HEK293 (cell line): ENCODE results near the gene ISM2.
"Not testable (repeated sequence)": the region's sequence is repeated elsewhere in the genome, so short reads cannot be mapped to it uniquely, and the experiment has no call there.

Source experiments
- CTCF ChIA-PET: fragments of 350-600 bp; formaldehyde crosslinking; extraction: SDS; loops from one replicate; lab custom pipeline; 2021; ENCODE audit warnings: antibody characterized with exemption; lab: Yijun Ruan, JAX
- POLR2A ChIA-PET: fragments of 300-600 bp; formaldehyde crosslinking; extraction: SDS; loops from one replicate; lab custom pipeline; 2020; ENCODE audit warnings: antibody characterized with exemption, inconsistent platforms; lab: Yijun Ruan, JAX
- H3K27ac ChIP-seq: fragments of 200-500 bp; sonication (Bioruptor generic); 2 replicates; pipeline ENCODE4 v1.5.1; 2014; ENCODE audit warnings: low read depth, low read length, control low read depth, inconsistent platforms; ENCODE audit errors: extremely low read depth
- H3K36me3 ChIP-seq, 2 experiments: fragments of 200-500 bp in 1 of 2; sonication (Bioruptor generic) in 1 of 2; 1 replicate in 1 of 2; 2 replicates in 1 of 2; pipeline ENCODE4 v1.5.1; 2014 to 2017; ENCODE audit warnings: inconsistent platforms in 2 of 2, low read length in 2 of 2; ENCODE audit not compliant: control insufficient read depth in 2 of 2, insufficient read depth in 1 of 2
- H3K4me1 ChIP-seq: fragments of 200-500 bp; sonication (Bioruptor generic); 2 replicates; pipeline ENCODE4 v1.5.1; 2014; ENCODE audit warnings: mild to moderate bottlenecking, low read length, inconsistent platforms; ENCODE audit not compliant: control insufficient read depth, insufficient read depth
- H3K4me3 ChIP-seq: 2 replicates; pipeline ENCODE4 v1.5.1; 2011; ENCODE audit warnings: low read depth, mild to moderate bottlenecking, control low read depth, low read length, moderate library complexity
- H3K9me3 ChIP-seq: fragments of 200-500 bp; sonication (Bioruptor generic); 2 replicates; pipeline ENCODE4 v1.5.1; 2014; ENCODE audit warnings: low read depth, low read length, inconsistent platforms; ENCODE audit not compliant: control insufficient read depth, insufficient read depth
- BCL11A ChIP-seq: fragments of 450-650 bp; formaldehyde crosslinking; IDR thresholded peaks from 2 replicates; pipeline ENCODE4 v1.5.1; 2016; ENCODE audit warnings: low read depth, missing biosample characterization, missing genetic modification characterization
- FEZF1 ChIP-seq: fragments of 450-650 bp; formaldehyde crosslinking; IDR thresholded peaks from 2 replicates; pipeline ENCODE4 v1.5.1; 2016; ENCODE audit warnings: missing biosample characterization, missing genetic modification characterization
- HOXA7 ChIP-seq: sonication (generic); formaldehyde crosslinking; IDR thresholded peaks from 2 replicates; pipeline ENCODE4 v1.8.1; 2022; ENCODE audit warnings: missing genetic modification reagents, borderline replicate concordance
- HOXD13 ChIP-seq: sonication (generic); formaldehyde crosslinking; IDR thresholded peaks from 2 replicates; pipeline ENCODE4 v1.8.0; 2022; ENCODE audit warnings: missing genetic modification reagents, borderline replicate concordance
- SP7 ChIP-seq: fragments of 450-650 bp; formaldehyde crosslinking; IDR thresholded peaks from 2 replicates; pipeline ENCODE4 v1.5.1; 2016; ENCODE audit warnings: missing biosample characterization, missing genetic modification characterization
- TCF7L2 ChIP-seq: IDR thresholded peaks from 2 replicates; pipeline ENCODE4 v1.6.1; 2011; ENCODE audit warnings: low read depth, mild to moderate bottlenecking, inconsistent platforms, low read length, moderate library complexity, borderline replicate concordance
- WT1 ChIP-seq: fragments of 450-650 bp; formaldehyde crosslinking; IDR thresholded peaks from 2 replicates; pipeline ENCODE4 v1.5.1; 2016; ENCODE audit warnings: missing biosample characterization, missing genetic modification characterization
- ZBTB17 ChIP-seq: fragments of 450-650 bp; formaldehyde crosslinking; IDR thresholded peaks from 2 replicates; pipeline ENCODE4 v1.5.1; 2016; ENCODE audit warnings: missing biosample characterization, missing genetic modification characterization
- ZFP3 ChIP-seq: fragments of 450-650 bp; formaldehyde crosslinking; IDR thresholded peaks from 2 replicates; pipeline ENCODE4 v1.5.1; 2016; ENCODE audit warnings: low read depth, missing biosample characterization, missing genetic modification characterization
- ZNF16 ChIP-seq: fragments of 450-650 bp; formaldehyde crosslinking; IDR thresholded peaks from 2 replicates; pipeline ENCODE4 v1.5.1; 2016; ENCODE audit warnings: low read depth, missing biosample characterization, missing genetic modification characterization
- ZNF292 ChIP-seq: fragments of 450-650 bp; formaldehyde crosslinking; IDR thresholded peaks from 2 replicates; pipeline ENCODE4 v1.5.1; 2016; ENCODE audit warnings: low read depth, missing biosample characterization, missing genetic modification characterization, borderline replicate concordance
- ZNF530 ChIP-seq: fragments of 450-650 bp; formaldehyde crosslinking; IDR thresholded peaks from 2 replicates; pipeline ENCODE4 v1.5.1; 2016; ENCODE audit warnings: low read depth, missing biosample characterization, missing genetic modification characterization
- ZNF571 ChIP-seq: fragments of 450-650 bp; formaldehyde crosslinking; IDR thresholded peaks from 2 replicates; pipeline ENCODE4 v1.5.0; 2017; ENCODE audit warnings: missing biosample characterization, missing genetic modification characterization
- ZNF654 ChIP-seq: fragments of 450-650 bp; formaldehyde crosslinking; IDR thresholded peaks from 2 replicates; pipeline ENCODE4 v1.5.1; 2016; ENCODE audit warnings: low read depth, missing biosample characterization, missing genetic modification characterization
- ZNF76 ChIP-seq: fragments of 450-650 bp; formaldehyde crosslinking; IDR thresholded peaks from 2 replicates; pipeline ENCODE4; 2016; ENCODE audit warnings: low read depth, missing biosample characterization, missing genetic modification characterization, borderline replicate concordance
- TF ChIP-seq, protein P1 (sequence below): fragments of 450-650 bp; formaldehyde crosslinking; conservative IDR thresholded peaks from 2 replicates; pipeline ENCODE4 v1.5.1; 2016; ENCODE audit warnings: low read depth, missing biosample characterization, missing genetic modification characterization
- TF ChIP-seq, protein P2 (sequence below): sonication (generic); formaldehyde crosslinking; IDR thresholded peaks from 2 replicates; pipeline ENCODE4 v1.8.1; 2022; ENCODE audit warnings: mild to moderate bottlenecking, moderate library complexity, missing genetic modification reagents
- TF ChIP-seq, protein P3 (sequence below): fragments of 450-650 bp; formaldehyde crosslinking; IDR thresholded peaks from 2 replicates; pipeline ENCODE4 v1.5.1; 2017; ENCODE audit warnings: missing biosample characterization, missing genetic modification characterization

Gene ISM2

DNA sequence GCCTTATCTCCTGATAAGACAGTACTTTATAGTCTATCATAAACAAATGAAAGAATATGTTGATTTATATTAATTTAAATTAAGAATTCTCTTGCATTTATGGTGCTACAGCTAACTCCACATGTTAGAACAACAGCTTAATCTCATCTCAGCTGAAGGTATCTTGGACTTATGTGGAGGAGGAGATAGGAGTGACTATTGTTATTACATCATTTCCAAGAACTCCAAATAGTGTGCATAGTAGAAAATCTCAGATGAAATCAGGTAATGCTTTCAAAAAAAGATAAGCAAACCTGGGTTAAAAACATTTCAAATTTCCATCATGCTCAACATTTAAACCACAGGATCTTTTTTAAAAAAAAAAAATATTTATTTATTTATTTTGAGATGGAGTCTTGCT, 31.3 kb upstream of the ISM2 start:
- Histone ChIP-seq H3K27ac (no peak overlapping the region), H3K4me1 (no peaks in the 10 kb centered on the region)
- POLR2A ChIA-PET, result no interaction called here
- CTCF ChIA-PET, result no interaction called here
- TF ChIP-seq ZFP3 (no peak), ZNF16 (tag by site-specific recombination) (no peak), ZNF571 (tag by site-specific recombination) (no peak), ZNF654 (tag by site-specific recombination) (no peak), ZNF530 (no peak), ZNF76 (tag by site-specific recombination) (no peak), ZBTB17 (tag by site-specific recombination) (no peak), HOXA7 (CRISPR knock-in tag) (no peak), FEZF1 (tag by site-specific recombination) (no peak), HOXD13 (CRISPR knock-in tag) (no peak)
- TF ChIP-seq, protein P1, sequence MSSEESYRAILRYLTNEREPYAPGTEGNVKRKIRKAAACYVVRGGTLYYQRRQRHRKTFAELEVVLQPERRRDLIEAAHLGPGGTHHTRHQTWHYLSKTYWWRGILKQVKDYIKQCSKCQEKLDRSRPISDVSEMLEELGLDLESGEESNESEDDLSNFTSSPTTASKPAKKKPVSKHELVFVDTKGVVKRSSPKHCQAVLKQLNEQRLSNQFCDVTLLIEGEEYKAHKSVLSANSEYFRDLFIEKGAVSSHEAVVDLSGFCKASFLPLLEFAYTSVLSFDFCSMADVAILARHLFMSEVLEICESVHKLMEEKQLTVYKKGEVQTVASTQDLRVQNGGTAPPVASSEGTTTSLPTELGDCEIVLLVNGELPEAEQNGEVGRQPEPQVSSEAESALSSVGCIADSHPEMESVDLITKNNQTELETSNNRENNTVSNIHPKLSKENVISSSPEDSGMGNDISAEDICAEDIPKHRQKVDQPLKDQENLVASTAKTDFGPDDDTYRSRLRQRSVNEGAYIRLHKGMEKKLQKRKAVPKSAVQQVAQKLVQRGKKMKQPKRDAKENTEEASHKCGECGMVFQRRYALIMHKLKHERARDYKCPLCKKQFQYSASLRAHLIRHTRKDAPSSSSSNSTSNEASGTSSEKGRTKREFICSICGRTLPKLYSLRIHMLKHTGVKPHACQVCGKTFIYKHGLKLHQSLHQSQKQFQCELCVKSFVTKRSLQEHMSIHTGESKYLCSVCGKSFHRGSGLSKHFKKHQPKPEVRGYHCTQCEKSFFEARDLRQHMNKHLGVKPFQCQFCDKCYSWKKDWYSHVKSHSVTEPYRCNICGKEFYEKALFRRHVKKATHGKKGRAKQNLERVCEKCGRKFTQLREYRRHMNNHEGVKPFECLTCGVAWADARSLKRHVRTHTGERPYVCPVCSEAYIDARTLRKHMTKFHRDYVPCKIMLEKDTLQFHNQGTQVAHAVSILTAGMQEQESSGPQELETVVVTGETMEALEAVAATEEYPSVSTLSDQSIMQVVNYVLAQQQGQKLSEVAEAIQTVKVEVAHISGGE (tag by site-specific recombination), result no peak
- TF ChIP-seq, protein P2, sequence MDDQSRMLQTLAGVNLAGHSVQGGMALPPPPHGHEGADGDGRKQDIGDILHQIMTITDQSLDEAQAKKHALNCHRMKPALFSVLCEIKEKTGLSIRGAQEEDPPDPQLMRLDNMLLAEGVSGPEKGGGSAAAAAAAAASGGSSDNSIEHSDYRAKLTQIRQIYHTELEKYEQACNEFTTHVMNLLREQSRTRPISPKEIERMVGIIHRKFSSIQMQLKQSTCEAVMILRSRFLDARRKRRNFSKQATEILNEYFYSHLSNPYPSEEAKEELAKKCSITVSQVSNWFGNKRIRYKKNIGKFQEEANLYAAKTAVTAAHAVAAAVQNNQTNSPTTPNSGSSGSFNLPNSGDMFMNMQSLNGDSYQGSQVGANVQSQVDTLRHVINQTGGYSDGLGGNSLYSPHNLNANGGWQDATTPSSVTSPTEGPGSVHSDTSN (CRISPR knock-in tag), result no peak
- TF ChIP-seq, all 188 proteins: peak for 0
- Histone ChIP-seq H3K9me3 (no peaks in the 10 kb centered on the region), H3K4me3 (no peak overlapping the region), H3K36me3 (peaks cover 0 to 4% of the 10 kb centered on the region in 2 experiments; a peak in 1 of 3 replicates)

DNA sequence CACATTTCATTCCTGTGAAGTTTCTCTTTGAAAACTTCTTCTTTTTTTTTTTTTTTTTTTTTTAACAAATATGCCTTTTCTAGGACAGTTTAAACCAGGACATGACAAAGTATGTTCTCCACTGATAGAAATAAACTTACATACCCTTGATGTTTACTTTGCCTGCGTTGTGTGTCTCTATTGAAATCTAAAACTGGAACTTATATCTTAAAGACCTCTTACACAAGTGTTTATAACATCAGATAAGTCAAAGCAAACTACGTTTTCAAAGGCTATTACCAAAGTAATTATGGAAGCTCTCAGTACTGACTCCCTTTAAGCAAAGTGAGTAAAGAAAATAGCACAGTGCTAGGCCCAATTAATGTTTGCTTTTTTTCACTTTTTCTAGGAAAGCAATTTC, 30.6 kb upstream of the ISM2 start:
- no peaks in the 10 kb centered on the region for H3K9me3 ChIP-seq
- H3K27ac ChIP-seq, result no peak overlapping the region
- H3K4me3 ChIP-seq, result no peak overlapping the region
- TF ChIP-seq WT1, result 0 out of 2 replicates have a peak, but pooled peaks have one; percentile 27
- TF ChIP-seq SP7 (tag by site-specific recombination), result no peak
- TF ChIP-seq, protein P3, sequence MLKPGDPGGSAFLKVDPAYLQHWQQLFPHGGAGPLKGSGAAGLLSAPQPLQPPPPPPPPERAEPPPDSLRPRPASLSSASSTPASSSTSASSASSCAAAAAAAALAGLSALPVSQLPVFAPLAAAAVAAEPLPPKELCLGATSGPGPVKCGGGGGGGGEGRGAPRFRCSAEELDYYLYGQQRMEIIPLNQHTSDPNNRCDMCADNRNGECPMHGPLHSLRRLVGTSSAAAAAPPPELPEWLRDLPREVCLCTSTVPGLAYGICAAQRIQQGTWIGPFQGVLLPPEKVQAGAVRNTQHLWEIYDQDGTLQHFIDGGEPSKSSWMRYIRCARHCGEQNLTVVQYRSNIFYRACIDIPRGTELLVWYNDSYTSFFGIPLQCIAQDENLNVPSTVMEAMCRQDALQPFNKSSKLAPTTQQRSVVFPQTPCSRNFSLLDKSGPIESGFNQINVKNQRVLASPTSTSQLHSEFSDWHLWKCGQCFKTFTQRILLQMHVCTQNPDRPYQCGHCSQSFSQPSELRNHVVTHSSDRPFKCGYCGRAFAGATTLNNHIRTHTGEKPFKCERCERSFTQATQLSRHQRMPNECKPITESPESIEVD, result peak; percentile 81
- peak; percentile 48; the same call in 1 of the 2 replicates for TF ChIP-seq TCF7L2
- no peak for TF ChIP-seq ZNF292 (tag by site-specific recombination)
- no peak for TF ChIP-seq BCL11A (tag by site-specific recombination)
- no peak for TF ChIP-seq ZNF654 (tag by site-specific recombination)
- ChIA-PET CTCF (no interaction called here), POLR2A (interaction anchor here (1.0 kb wide), 1 partner anchor 12 kb away, joined by 3 read pairs; no protein-coding TSS in a partner anchor)
- H3K36me3 ChIP-seq, result peaks cover 0 to 4% of the 10 kb centered on the region in 2 experiments; a peak in 1 of 3 replicates
- H3K4me1 ChIP-seq, result no peaks in the 10 kb centered on the region

DNA sequence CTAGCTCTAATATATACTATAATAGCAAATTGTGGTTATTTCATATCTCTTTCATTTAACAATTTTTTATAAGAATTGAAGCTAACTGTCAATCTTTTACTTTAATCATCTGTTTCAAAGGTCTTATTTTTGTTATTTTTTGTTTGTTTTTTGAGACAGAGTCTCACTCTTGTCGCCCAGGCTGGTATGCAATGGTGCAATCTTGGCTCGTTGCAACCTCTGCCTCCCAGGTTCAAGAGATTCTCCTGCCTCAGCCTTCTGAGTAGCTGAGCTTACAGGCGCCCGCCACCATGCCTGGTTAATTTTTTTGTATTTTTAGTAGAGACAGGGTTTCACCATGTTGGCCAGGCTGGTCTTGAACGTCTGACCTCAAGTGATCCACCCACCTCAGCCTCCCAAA, 30.1 kb upstream of the ISM2 start:
- H3K9me3 ChIP-seq, CTCF ChIA-PET, H3K27ac ChIP-seq, H3K36me3 ChIP-seq, H3K4me1 ChIP-seq, H3K4me3 ChIP-seq: not testable (repeated sequence)
- POLR2A ChIA-PET, result interaction anchor here (1.0 kb wide), 1 partner anchor 12 kb away, joined by 3 read pairs; no protein-coding TSS in a partner anchor
